Measurements from ENCODE around the gene ADGRG2. TPM values are rescaled to one million over a fixed set of nuclear protein-coding genes. Genes with fewer than 3 reads are reported as not detected.

Gene ADGRG2
- total RNA-seq, 3 donors from 2014 or later (not counting 1 experiment from before 2014, with no cell fraction given): not detected

DNA sequence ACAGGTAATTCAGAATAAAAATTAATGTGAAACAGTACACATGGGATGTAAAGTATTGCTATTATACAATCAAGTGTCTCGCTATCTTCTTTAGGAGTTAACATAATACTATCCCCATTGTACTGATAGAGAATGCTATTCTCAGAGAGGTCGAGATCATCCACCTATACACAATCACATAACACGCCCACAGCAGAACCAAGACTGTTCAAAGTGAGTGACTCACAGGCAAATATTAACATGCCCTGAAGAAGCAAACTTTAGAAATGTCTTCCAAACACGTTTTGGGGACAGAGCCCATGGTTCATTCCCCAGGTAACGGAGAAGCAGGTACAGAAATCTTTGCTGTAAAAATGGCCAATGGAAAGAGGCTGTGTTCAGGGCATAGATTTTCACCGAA lies 88.2 kb downstream of the ADGRG2 start:
- H3K4me3 Mint-ChIP-seq: no peak overlapping the region
- Histone ChIP-seq H3K4me1 (ENCODE audit: control insufficient read depth, insufficient read depth, low read length) (no peaks in the 10 kb centered on the region), H3K9me3 (ENCODE audit: control insufficient read depth, insufficient read depth, low read length) (no peaks in the 10 kb centered on the region), H3K36me3 (ENCODE audit: control insufficient read depth, insufficient read depth, low read length) (no peaks in the 10 kb centered on the region), H3K27me3 (ENCODE audit: control insufficient read depth, insufficient read depth, low read length) (no peaks in the 10 kb centered on the region), H3K27ac (ENCODE audit: low read length) (no peak overlapping the region), H3K4me3 (ENCODE audit: low read length) (no peak overlapping the region)
- 96% methylated on average over 4 of the region's 6 CpGs for WGBS (ENCODE audit: insufficient coverage)
- no peak for ATAC-seq
- H3K27me3 Mint-ChIP-seq (ENCODE audit: low read depth in 2 of 2): peaks cover 0 to 5% of the 10 kb centered on the region in 2 donors
- no peaks in the 10 kb centered on the region for H3K4me1 Mint-ChIP-seq
- H3K27ac Mint-ChIP-seq: no peak overlapping the region
- no peaks in the 10 kb centered on the region for H3K9me3 Mint-ChIP-seq
- TF ChIP-seq, protein P1, sequence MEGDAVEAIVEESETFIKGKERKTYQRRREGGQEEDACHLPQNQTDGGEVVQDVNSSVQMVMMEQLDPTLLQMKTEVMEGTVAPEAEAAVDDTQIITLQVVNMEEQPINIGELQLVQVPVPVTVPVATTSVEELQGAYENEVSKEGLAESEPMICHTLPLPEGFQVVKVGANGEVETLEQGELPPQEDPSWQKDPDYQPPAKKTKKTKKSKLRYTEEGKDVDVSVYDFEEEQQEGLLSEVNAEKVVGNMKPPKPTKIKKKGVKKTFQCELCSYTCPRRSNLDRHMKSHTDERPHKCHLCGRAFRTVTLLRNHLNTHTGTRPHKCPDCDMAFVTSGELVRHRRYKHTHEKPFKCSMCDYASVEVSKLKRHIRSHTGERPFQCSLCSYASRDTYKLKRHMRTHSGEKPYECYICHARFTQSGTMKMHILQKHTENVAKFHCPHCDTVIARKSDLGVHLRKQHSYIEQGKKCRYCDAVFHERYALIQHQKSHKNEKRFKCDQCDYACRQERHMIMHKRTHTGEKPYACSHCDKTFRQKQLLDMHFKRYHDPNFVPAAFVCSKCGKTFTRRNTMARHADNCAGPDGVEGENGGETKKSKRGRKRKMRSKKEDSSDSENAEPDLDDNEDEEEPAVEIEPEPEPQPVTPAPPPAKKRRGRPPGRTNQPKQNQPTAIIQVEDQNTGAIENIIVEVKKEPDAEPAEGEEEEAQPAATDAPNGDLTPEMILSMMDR (IDR thresholded peaks at IDR 0.05): no peak
- no peaks in the 10 kb centered on the region for H3K36me3 Mint-ChIP-seq
- DNase-seq: no peak
- intact Hi-C loops (cut with micrococcal nuclease): no loop called here

DNA sequence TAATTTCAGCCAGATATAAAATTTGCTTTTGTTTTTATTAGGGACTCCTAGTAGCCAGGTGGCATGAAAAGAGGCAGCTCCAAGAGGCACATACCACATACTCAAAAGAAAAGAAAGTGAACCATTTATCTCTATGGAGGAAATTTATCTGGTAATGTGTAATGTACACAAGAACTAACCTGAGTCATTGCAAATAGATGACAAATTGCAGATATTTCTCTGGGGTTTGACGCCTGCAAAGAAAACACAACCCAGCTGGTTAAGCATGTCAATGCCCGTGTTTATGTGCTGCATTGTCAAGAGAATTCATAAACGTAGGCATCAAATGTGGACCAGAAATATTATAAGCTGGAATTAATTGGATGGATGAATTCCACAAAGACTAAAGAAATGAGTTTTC lies 91.5 kb downstream of the ADGRG2 start:
- WGBS (ENCODE audit: insufficient coverage): 86% methylated on average over 3 of the region's 3 CpGs
- Mint-ChIP-seq H3K27me3 (ENCODE audit: low read depth in 2 of 2) (no peaks in the 10 kb centered on the region), H3K4me3 (no peak overlapping the region), H3K9me3 (no peaks in the 10 kb centered on the region), H3K36me3 (no peaks in the 10 kb centered on the region), H3K4me1 (no peaks in the 10 kb centered on the region), H3K27ac (no peak overlapping the region)
- H3K4me3 ChIP-seq (ENCODE audit: low read length): no peak overlapping the region
- DNase-seq: no peak
- H3K9me3 ChIP-seq (ENCODE audit: control insufficient read depth, insufficient read depth, low read length): no peaks in the 10 kb centered on the region
- H3K36me3 ChIP-seq (ENCODE audit: control insufficient read depth, insufficient read depth, low read length): no peaks in the 10 kb centered on the region
- no peaks in the 10 kb centered on the region for H3K27me3 ChIP-seq (ENCODE audit: control insufficient read depth, insufficient read depth, low read length)
- intact Hi-C loops (cut with micrococcal nuclease): no loop called here
- no peaks in the 10 kb centered on the region for H3K4me1 ChIP-seq (ENCODE audit: control insufficient read depth, insufficient read depth, low read length)
- H3K27ac ChIP-seq (ENCODE audit: low read length): no peak overlapping the region
- TF ChIP-seq, protein P1 (IDR thresholded peaks at IDR 0.05): no peak
- no peak for ATAC-seq

DNA sequence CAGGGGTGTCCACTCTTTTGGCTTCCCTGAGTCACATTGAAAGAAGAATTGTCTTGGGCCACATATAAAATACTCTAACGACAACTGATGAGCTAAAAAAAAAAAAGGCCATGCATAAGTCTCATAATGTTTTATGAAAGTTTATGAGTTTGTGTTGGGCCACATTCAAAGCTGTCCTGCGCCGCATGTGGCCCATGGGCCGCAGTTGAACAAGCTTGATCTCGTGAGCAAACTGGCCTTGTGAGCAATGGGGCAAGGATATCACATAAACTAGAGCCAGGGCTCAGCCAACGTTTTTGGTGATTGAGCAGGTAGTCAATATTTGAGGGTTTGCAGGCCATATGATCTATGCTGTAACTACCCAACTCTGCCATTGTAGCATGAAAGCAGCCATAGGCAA lies 93.7 kb downstream of the ADGRG2 start:
- DNase-seq (no peak), ATAC-seq (no peak)
- Mint-ChIP-seq H3K4me3 (no peak overlapping the region), H3K36me3 (no peaks in the 10 kb centered on the region), H3K9me3 (no peaks in the 10 kb centered on the region), H3K4me1 (no peaks in the 10 kb centered on the region), H3K27ac (no peak overlapping the region), H3K27me3 (ENCODE audit: low read depth in 2 of 2) (no peaks in the 10 kb centered on the region)
- intact Hi-C loops (cut with micrococcal nuclease): no loop called here
- Histone ChIP-seq H3K36me3 (ENCODE audit: control insufficient read depth, insufficient read depth, low read length) (no peaks in the 10 kb centered on the region), H3K27me3 (ENCODE audit: control insufficient read depth, insufficient read depth, low read length) (no peaks in the 10 kb centered on the region), H3K4me3 (ENCODE audit: low read length) (no peak overlapping the region), H3K27ac (ENCODE audit: low read length) (no peak overlapping the region), H3K9me3 (ENCODE audit: control insufficient read depth, insufficient read depth, low read length) (no peaks in the 10 kb centered on the region), H3K4me1 (ENCODE audit: control insufficient read depth, insufficient read depth, low read length) (no peaks in the 10 kb centered on the region)
- 89% methylated on average over 5 of the region's 6 CpGs for WGBS (ENCODE audit: insufficient coverage)
- TF ChIP-seq, protein P1 (IDR thresholded peaks at IDR 0.05): no peak

DNA sequence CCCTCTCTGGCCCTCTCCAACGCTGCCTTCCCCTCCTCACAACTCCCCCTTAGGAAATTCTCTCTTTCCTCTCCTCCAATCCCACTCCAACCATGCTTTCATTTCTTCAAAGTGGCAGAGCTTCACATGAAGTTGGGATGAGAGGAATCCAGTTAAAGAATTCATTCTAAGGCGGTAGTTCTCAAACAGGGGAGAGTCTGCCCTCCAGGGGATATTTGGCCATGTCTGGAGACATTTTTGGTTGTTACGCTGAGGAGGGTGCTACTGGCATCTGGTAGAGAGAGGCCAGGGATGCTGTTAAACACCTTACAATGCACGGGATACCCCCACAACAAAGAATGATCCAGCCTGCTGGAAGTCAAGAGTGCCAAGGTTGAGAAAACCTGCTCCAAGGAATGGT lies 97.9 kb downstream of the ADGRG2 start:
- Mint-ChIP-seq H3K27me3 (ENCODE audit: low read depth in 2 of 2) (no peaks in the 10 kb centered on the region), H3K4me3 (no peak overlapping the region), H3K9me3 (no peaks in the 10 kb centered on the region), H3K36me3 (no peaks in the 10 kb centered on the region), H3K27ac (no peak overlapping the region), H3K4me1 (no peaks in the 10 kb centered on the region)
- intact Hi-C loops (cut with micrococcal nuclease): no loop called here
- WGBS (ENCODE audit: insufficient coverage): 94% methylated on average over 3 of the region's 4 CpGs
- Histone ChIP-seq H3K27me3 (ENCODE audit: control insufficient read depth, insufficient read depth, low read length) (no peaks in the 10 kb centered on the region), H3K27ac (ENCODE audit: low read length) (no peak overlapping the region), H3K9me3 (ENCODE audit: control insufficient read depth, insufficient read depth, low read length) (no peaks in the 10 kb centered on the region), H3K36me3 (ENCODE audit: control insufficient read depth, insufficient read depth, low read length) (no peaks in the 10 kb centered on the region), H3K4me3 (ENCODE audit: low read length) (no peak overlapping the region), H3K4me1 (ENCODE audit: control insufficient read depth, insufficient read depth, low read length) (no peaks in the 10 kb centered on the region)
- TF ChIP-seq, protein P1 (IDR thresholded peaks at IDR 0.05): no peak
- DNase-seq (no peak), ATAC-seq (no peak)

Measured in natural killer cell (primary cell).